HL-60 (cell line): ENCODE data around the gene FGF1.

Experiments used
- DNase-seq, 2 experiments: peaks; one replicate each; pipeline ENCODE4 v3.0.0-alpha.2; 2010 to 2020; ENCODE audit warnings: low read depth in 1 of 2, low spot score in 1 of 2
- H3K27ac ChIP-seq: fragments of 250-450 bp; sonication (Bioruptor Pico); replicated peaks from 2 replicates; pipeline ENCODE4 v1.5.1; 2020; ENCODE audit warnings: mild to moderate bottlenecking, moderate library complexity
- H3K27me3 ChIP-seq: fragments of 250-450 bp; sonication (Bioruptor Pico); 2 replicates; pipeline ENCODE4 v1.5.1; 2021; ENCODE audit warnings: mild to moderate bottlenecking, moderate library complexity; ENCODE audit not compliant: insufficient read depth, poor library complexity, severe bottlenecking
- H3K4me3 ChIP-seq: replicated peaks from 2 replicates; pipeline ENCODE4 v1.5.1; 2011; ENCODE audit warnings: mild to moderate bottlenecking, control low read depth, low read length; ENCODE audit not compliant: insufficient read depth
- GABPA ChIP-seq: IDR thresholded peaks from 2 replicates; pipeline ENCODE4 v1.6.1; 2012; ENCODE audit warnings: low read depth
- POLR2AphosphoS5 ChIP-seq: IDR thresholded peaks from 2 replicates; pipeline ENCODE4 v1.6.1; 2012; ENCODE audit warnings: low read depth
- REST ChIP-seq: IDR thresholded peaks from 2 replicates; pipeline ENCODE4 v1.6.1; 2012; ENCODE audit warnings: low read depth; ENCODE audit not compliant: insufficient replicate concordance
- SPI1 ChIP-seq: IDR thresholded peaks from 2 replicates; pipeline ENCODE4 v1.6.1; 2012; ENCODE audit warnings: low read depth, mild to moderate bottlenecking, borderline replicate concordance
- TF ChIP-seq, protein P1 (sequence below): IDR thresholded peaks from one replicate; pipeline ENCODE4 v1.5.1; 2011; ENCODE audit warnings: low read length, control low read depth, inconsistent platforms; ENCODE audit not compliant: insufficient read depth

The FGF1 gene

DNA sequence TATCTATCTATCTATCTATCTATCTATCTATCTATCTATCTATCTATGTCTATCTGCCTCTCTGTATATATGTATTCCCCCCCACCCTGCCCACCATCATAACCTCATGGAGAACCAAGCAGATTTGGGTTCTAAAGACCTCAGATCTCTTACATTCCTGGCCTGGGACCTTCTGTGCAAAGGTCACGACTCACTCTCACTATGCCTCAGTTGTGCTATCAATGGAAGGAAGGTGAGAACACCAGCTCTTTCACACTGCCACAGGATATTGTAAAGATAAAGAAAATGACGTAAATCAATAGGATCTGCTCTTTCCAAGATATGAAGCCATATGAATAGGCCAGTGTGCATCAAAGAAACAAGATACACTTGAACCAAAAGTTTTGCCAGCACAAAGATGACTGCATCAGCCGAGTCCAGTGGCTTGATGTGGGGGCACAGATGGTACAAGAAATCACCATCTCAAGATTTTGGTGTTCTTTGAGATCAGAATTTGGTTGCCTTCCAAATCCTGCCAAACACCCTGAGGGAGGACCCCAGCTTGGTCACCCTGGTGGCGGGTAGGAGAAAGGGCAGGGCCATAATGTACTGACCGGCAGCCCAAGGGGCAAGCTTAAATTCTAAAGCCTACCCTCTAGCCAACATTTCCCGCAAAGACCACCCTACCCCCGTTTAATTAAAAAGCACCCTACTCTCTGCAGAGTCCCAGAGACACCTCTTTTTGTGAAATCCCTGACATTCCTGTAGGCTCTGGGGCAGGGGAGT lies 8.4 kb upstream of the FGF1 start:
- no peak for TF ChIP-seq POLR2AphosphoS5
- TF ChIP-seq GABPA, result no peak
- TF ChIP-seq SPI1, result no peak
- TF ChIP-seq REST, result no peak
- TF ChIP-seq, protein P1, sequence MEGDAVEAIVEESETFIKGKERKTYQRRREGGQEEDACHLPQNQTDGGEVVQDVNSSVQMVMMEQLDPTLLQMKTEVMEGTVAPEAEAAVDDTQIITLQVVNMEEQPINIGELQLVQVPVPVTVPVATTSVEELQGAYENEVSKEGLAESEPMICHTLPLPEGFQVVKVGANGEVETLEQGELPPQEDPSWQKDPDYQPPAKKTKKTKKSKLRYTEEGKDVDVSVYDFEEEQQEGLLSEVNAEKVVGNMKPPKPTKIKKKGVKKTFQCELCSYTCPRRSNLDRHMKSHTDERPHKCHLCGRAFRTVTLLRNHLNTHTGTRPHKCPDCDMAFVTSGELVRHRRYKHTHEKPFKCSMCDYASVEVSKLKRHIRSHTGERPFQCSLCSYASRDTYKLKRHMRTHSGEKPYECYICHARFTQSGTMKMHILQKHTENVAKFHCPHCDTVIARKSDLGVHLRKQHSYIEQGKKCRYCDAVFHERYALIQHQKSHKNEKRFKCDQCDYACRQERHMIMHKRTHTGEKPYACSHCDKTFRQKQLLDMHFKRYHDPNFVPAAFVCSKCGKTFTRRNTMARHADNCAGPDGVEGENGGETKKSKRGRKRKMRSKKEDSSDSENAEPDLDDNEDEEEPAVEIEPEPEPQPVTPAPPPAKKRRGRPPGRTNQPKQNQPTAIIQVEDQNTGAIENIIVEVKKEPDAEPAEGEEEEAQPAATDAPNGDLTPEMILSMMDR, result no peak
- Histone ChIP-seq H3K27me3 (peaks cover 3% of the 10 kb centered on the region), H3K4me3 (no peak overlapping the region), H3K27ac (no peak overlapping the region)
- DNase-seq, result no peak

- Histone ChIP-seq H3K27ac (no peak overlapping the region), H3K4me3 (no peak overlapping the region), H3K27me3 (no peaks in the 10 kb centered on the region)
- DNase-seq, result peak; percentile 28 to 59
- TF ChIP-seq SPI1 (no peak), GABPA (no peak), REST (no peak), POLR2AphosphoS5 (no peak)
- TF ChIP-seq, protein P1, result no peak
Observed at GRCh38 chr5:142692321-142692894, 6.5 kb upstream of the FGF1 start.

DNA sequence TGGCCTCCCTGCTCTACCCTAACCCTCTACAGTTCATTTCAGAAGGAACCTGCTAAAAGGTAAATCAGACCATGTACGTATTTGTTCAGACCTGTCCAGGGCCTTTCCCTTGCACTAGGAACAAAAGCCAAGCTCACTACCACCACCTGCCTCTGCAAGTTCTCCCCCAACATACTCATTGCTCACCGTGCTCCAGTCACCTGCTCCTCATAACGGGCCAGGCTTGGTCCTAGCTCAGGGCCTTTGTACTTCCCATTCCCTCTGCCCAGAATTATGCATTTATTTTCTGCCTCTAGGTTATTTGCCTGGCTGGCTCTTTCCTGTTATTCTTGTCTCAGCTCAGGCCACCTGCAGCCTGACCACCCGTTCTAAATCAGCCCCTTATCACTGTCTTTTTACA lies 4.8 kb upstream of the FGF1 start:
- no peak overlapping the region for H3K4me3 ChIP-seq
- no peaks in the 10 kb centered on the region for H3K27me3 ChIP-seq
- no peak overlapping the region for H3K27ac ChIP-seq
- TF ChIP-seq POLR2AphosphoS5 (no peak), GABPA (no peak), SPI1 (no peak), REST (no peak)
- TF ChIP-seq, protein P1, result no peak
- no peak for DNase-seq
